Natural killer cell (primary cell): ENCODE data around the gene MICB. TPM values are rescaled to one million over a fixed set of nuclear protein-coding genes. Genes with fewer than 3 reads are reported as not detected.
"Not testable (repeated sequence)": the region's sequence is repeated elsewhere in the genome, so short reads cannot be mapped to it uniquely, and the experiment has no call there.

Experiments
- ATAC-seq, 3 donors: fragments of 150-1000 bp in 2 of 3; fragments of 200-7000 bp in 1 of 3; cut with Tn5 transposase; 1 replicate in 1 of 3; 2 replicates in 2 of 3; pipeline ENCODE4 v1.10.0; 2021; ENCODE audit warnings: mild to moderate bottlenecking in 2 of 3, moderate library complexity in 2 of 3
- DNase-seq, 2 donors: peaks; one replicate each; pipeline versions ENCODE4 v3.0.0 to v3.0.0-alpha.2; 2013 to 2021; ENCODE audit warnings: mixed read lengths in 1 of 2
- H3K27ac ChIP-seq: one replicate; pipeline ENCODE4 v1.5.1; 2013; ENCODE audit warnings: mild to moderate bottlenecking, low read length
- H3K27me3 ChIP-seq: one replicate; pipeline ENCODE4 v1.6.1; 2013; ENCODE audit warnings: low read length; ENCODE audit not compliant: control insufficient read depth, insufficient read depth
- H3K36me3 ChIP-seq: one replicate; pipeline ENCODE4 v1.6.1; 2013; ENCODE audit warnings: low read length; ENCODE audit not compliant: control insufficient read depth, insufficient read depth
- H3K4me1 ChIP-seq: one replicate; pipeline ENCODE4 v1.6.1; 2013; ENCODE audit warnings: low read length; ENCODE audit not compliant: control insufficient read depth, insufficient read depth
- H3K4me3 ChIP-seq: one replicate; pipeline ENCODE4 v1.5.1; 2013; ENCODE audit warnings: low read length
- H3K9me3 ChIP-seq: one replicate; pipeline ENCODE4 v1.6.1; 2013; ENCODE audit warnings: low read length; ENCODE audit not compliant: control insufficient read depth, insufficient read depth
- H3K27ac Mint-ChIP-seq, 2 donors: one replicate each; pipeline ENCODE4 v1.8.0; 2022; ENCODE audit warnings: mild to moderate bottlenecking in 2 of 2, mixed read lengths in 2 of 2, moderate library complexity in 1 of 2
- H3K27me3 Mint-ChIP-seq, 2 donors: one replicate each; pipeline ENCODE4 v1.8.0; 2022; ENCODE audit warnings: low read depth in 2 of 2, mixed read lengths in 2 of 2
- H3K36me3 Mint-ChIP-seq: one replicate; pipeline ENCODE4 v1.8.0; 2022; ENCODE audit warnings: mixed read lengths
- H3K4me1 Mint-ChIP-seq, 2 donors: one replicate each; pipeline ENCODE4 v1.8.0; 2022; ENCODE audit warnings: mixed read lengths in 2 of 2
- H3K4me3 Mint-ChIP-seq: one replicate; pipeline ENCODE4 v1.8.0; 2022; ENCODE audit warnings: mild to moderate bottlenecking, moderate library complexity, mixed read lengths
- H3K9me3 Mint-ChIP-seq, 2 donors: one replicate each; pipeline ENCODE4 v1.8.0; 2022; ENCODE audit warnings: mixed read lengths in 2 of 2
- CTCF ChIP-seq: fragments of 200-600 bp; IDR thresholded peaks from one replicate; pipeline ENCODE4 v1.8.0; 2022; ENCODE audit warnings: antibody characterized with exemption
- WGBS: methylation state at CpG from one replicate; pipeline ENCODE4 v1.1.7; 2013; ENCODE audit warnings: missing lambda C conversion rate; ENCODE audit not compliant: insufficient coverage; 5-methylcytosine and 5-hydroxymethylcytosine counted together
- intact Hi-C: fragments of 100-400 bp; cut with micrococcal nuclease; formaldehyde crosslinking; loops from one replicate; pipeline ENCODE4 v1.14.2; 2022
- total RNA-seq, 4 donors: library from RNA; stranded (reverse); fragments of 120-200 nt in 1 of 4; gene quantifications; one replicate each; pipeline versions ENCODE4 v1.2.3 to v1.2.4, GENCODE V29; 2013 to 2022

The MICB gene
- total RNA-seq, 3 donors from 2014 or later (not counting 1 experiment from before 2014, with no cell fraction given), result 33.5 to 39.0 (median 37.6) TPM

GRCh38 chr6:31487674-31488073, 10.3 kb upstream of the MICB start:
- not testable (repeated sequence) for H3K9me3 Mint-ChIP-seq, H3K9me3 ChIP-seq, H3K4me3 Mint-ChIP-seq

DNA sequence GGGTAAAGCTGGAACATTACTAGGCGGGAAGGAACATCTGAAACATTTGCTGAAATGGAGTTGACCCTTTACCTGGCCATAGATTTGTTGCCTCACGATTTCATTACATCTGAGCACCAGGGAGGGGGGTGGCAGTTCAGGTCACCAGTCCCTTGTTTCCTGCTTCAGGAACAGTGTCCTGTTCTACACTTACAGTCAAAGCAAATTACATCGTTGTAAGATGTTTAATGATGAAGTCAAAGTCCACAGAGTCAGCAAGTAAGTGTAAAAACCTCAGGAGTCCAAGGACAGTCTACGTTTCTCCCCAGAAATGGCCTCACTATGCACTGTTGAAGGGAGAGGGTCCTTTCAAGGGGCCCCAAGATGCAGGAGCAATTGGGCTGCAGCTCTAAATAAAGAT, 8.9 kb upstream of the MICB start:
- Mint-ChIP-seq H3K4me3 (no peak overlapping the region), H3K9me3 (no peaks in the 10 kb centered on the region), H3K4me1 (peaks cover 16 to 26% of the 10 kb centered on the region in 2 donors), H3K27me3 (no peaks in the 10 kb centered on the region), H3K27ac (no peak overlapping the region), H3K36me3 (no peaks in the 10 kb centered on the region)
- H3K27me3 ChIP-seq, result no peaks in the 10 kb centered on the region
- intact Hi-C loops, result no loop called here
- no peaks in the 10 kb centered on the region for H3K9me3 ChIP-seq
- H3K4me3 ChIP-seq, result no peak overlapping the region
- no peak for DNase-seq
- peaks cover 11% of the 10 kb centered on the region for H3K4me1 ChIP-seq
- no peaks in the 10 kb centered on the region for H3K36me3 ChIP-seq
- no peak overlapping the region for H3K27ac ChIP-seq
- no peak for ATAC-seq
- 98% methylated on average over 4 of the region's 4 CpGs for WGBS
- TF ChIP-seq CTCF, result no peak

More at GRCh38 chr6:31487674-31488073, 10.3 kb upstream of the MICB start:
- H3K27me3 ChIP-seq, H3K4me1 ChIP-seq, ATAC-seq, intact Hi-C loops, H3K27ac Mint-ChIP-seq, DNase-seq, H3K4me3 ChIP-seq, H3K36me3 ChIP-seq, H3K36me3 Mint-ChIP-seq, H3K27ac ChIP-seq, H3K27me3 Mint-ChIP-seq: not testable (repeated sequence)
- WGBS, result 86% methylated on average over 4 of the region's 6 CpGs
- H3K4me1 Mint-ChIP-seq, result peaks cover 7 to 20% of the 10 kb centered on the region in 2 donors

DNA sequence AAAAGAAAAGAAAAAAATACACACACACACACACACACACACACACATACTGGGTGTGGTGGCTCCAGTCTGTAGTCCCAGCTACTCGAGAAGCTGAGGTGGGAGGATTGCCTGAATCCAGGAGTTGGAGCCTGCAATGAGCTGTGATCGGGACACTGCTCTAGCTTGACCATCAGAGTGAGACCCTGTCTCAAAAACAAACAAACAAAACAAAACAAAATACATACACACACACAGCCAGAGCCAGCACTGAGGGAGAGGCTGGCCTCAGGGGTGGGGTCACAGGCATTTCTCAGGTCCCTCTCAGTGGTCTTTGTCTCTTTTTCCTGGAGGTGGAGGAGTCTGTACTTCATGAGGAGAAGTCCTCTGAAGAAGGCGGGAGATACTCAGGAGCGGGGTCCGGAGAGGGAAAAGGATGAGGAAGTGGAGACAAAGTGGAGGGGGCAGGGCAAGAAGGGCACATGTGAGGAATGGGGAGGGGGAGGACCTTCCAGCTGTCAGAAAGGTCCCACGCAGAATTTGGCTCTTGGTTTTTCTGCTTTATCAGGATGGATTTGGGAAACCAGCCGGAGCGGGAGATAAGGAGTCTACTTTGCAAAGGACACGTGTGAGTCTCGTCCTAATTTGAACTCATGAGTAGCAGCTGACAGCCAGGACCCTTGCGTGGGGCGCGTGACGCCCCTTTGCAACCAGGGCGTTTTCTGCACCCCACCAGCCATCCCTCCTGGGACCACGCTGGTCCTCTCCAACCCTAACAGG, 7.7 kb upstream of the MICB start:
- Histone ChIP-seq H3K4me3 (no peak overlapping the region), H3K27ac (no peak overlapping the region), H3K36me3 (no peaks in the 10 kb centered on the region), H3K27me3 (no peaks in the 10 kb centered on the region), H3K4me1 (peaks cover 13% of the 10 kb centered on the region), H3K9me3 (no peaks in the 10 kb centered on the region)
- 80% methylated on average over 13 of the region's 16 CpGs for WGBS
- no peak for TF ChIP-seq CTCF
- Mint-ChIP-seq H3K4me1 (peaks cover 21 to 31% of the 10 kb centered on the region in 2 donors), H3K27ac (peak overlapping the region in 1 of 2 donors; percentile 33), H3K4me3 (no peak overlapping the region), H3K27me3 (no peaks in the 10 kb centered on the region), H3K9me3 (no peaks in the 10 kb centered on the region), H3K36me3 (no peaks in the 10 kb centered on the region)
- no peak for DNase-seq
- intact Hi-C loops, result loop anchor here (5.0 kb wide), 2 partner anchors 88 to 92 kb away; partner anchors contain the start of genes LTB and MICA
- ATAC-seq, result no peak

DNA sequence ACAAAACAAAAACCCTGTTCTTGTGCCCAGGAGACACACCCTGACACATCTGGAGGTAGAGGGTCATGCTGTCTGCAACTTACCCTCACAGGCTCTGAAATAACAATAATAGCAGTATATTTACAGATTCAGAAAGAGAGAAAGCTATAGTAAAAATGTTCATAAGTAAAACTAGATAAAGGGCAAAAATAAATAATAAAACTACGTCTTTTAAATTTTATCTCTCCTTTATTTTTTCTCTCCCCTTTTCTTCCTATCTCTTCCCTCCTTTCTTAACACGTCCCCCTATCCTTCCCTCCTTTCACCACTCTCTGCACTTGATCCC, 4.4 kb upstream of the MICB start:
- Mint-ChIP-seq H3K4me3 (peak overlapping the region; percentile 96), H3K27ac (peak overlapping the region; percentile 80 to 89), H3K4me1 (peaks cover 45 to 56% of the 10 kb centered on the region in 2 donors)
- intact Hi-C loops, result loop anchor here (2.0 to 5.0 kb wide), 3 partner anchors 47 to 91 kb away; partner anchors contain the start of genes LTB and MICA
- H3K27ac ChIP-seq, result peak overlapping the region; percentile 75
- not testable (repeated sequence) for H3K36me3 ChIP-seq, H3K9me3 ChIP-seq, DNase-seq, ATAC-seq, H3K27me3 Mint-ChIP-seq, H3K36me3 Mint-ChIP-seq, H3K9me3 Mint-ChIP-seq, H3K27me3 ChIP-seq
- peaks cover 34% of the 10 kb centered on the region for H3K4me1 ChIP-seq
- 3% methylated on average over 2 of the region's 2 CpGs for WGBS
- H3K4me3 ChIP-seq, result peak overlapping the region; percentile 88
